AG04450 (cell line): ENCODE data around the gene CPNE4. TPM values are rescaled to one million over a fixed set of nuclear protein-coding genes. Genes with fewer than 3 reads are reported as not detected.

Source experiments
- CTCF ChIA-PET: fragments of 300-600, 350-600 bp; formaldehyde crosslinking; extraction: SDS; loops from one replicate; lab custom pipeline; 2022; ENCODE audit warnings: antibody characterized with exemption, inconsistent platforms; lab: Charles Lee
- POLR2A ChIA-PET: fragments of 350-600 bp; formaldehyde crosslinking; extraction: SDS; loops from one replicate; lab custom pipeline; 2021; ENCODE audit warnings: antibody characterized with exemption, inconsistent platforms; lab: Yijun Ruan, JAX
- DNase-seq: peaks from one replicate; pipeline ENCODE4 v3.0.0-alpha.2; 2011; ENCODE audit warnings: low read depth, low spot score
- H3K27ac ChIP-seq: one replicate; pipeline ENCODE4 v1.5.1; 2012; ENCODE audit warnings: low read depth, low read length, control low read depth
- H3K27me3 ChIP-seq: one replicate; pipeline ENCODE4 v1.6.0; 2012; ENCODE audit warnings: low read length; ENCODE audit not compliant: control insufficient read depth, insufficient read depth
- H3K4me3 ChIP-seq: 2 replicates; pipeline ENCODE4 v1.5.1; 2011; ENCODE audit warnings: mild to moderate bottlenecking, low read depth, low read length, control low read depth
- H3K9me3 ChIP-seq: 2 replicates; pipeline ENCODE4 v1.5.1; 2012; ENCODE audit warnings: low read length; ENCODE audit not compliant: control insufficient read depth, insufficient read depth
- polyA plus RNA-seq: library from polyadenylated mRNA; depleted of rRNA; stranded (reverse); fragments of >200 nt; gene quantifications from 2 replicates; pipeline ENCODE4 v1.2.3, GENCODE V29; 2011
- small RNA-seq: library from RNA; depleted of rRNA; stranded (forward); fragments of <200 nt; gene quantifications from one replicate; pipeline ENCODE3, GENCODE V24; 2012; ENCODE audit warnings: low read depth; ENCODE audit not compliant: insufficient read length
- TF ChIP-seq, protein P1 (sequence below): IDR thresholded peaks from 2 replicates; pipeline ENCODE4 v1.5.1; 2011; ENCODE audit warnings: low read depth, low read length, control low read depth, inconsistent platforms

Gene CPNE4
- polyA plus RNA-seq, 1 experiment = not detected

GRCh38 chr3:131484496-131485111, 550.2 kb downstream of the CPNE4 start:
- TF ChIP-seq, protein P1, sequence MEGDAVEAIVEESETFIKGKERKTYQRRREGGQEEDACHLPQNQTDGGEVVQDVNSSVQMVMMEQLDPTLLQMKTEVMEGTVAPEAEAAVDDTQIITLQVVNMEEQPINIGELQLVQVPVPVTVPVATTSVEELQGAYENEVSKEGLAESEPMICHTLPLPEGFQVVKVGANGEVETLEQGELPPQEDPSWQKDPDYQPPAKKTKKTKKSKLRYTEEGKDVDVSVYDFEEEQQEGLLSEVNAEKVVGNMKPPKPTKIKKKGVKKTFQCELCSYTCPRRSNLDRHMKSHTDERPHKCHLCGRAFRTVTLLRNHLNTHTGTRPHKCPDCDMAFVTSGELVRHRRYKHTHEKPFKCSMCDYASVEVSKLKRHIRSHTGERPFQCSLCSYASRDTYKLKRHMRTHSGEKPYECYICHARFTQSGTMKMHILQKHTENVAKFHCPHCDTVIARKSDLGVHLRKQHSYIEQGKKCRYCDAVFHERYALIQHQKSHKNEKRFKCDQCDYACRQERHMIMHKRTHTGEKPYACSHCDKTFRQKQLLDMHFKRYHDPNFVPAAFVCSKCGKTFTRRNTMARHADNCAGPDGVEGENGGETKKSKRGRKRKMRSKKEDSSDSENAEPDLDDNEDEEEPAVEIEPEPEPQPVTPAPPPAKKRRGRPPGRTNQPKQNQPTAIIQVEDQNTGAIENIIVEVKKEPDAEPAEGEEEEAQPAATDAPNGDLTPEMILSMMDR = no peak
- ChIA-PET POLR2A (no interaction called here), CTCF (no interaction called here)
- no peak for DNase-seq
- H3K27me3 ChIP-seq = no peaks in the 10 kb centered on the region
- no peaks in the 10 kb centered on the region for H3K9me3 ChIP-seq
- H3K4me3 ChIP-seq = no peak overlapping the region
- no peak overlapping the region for H3K27ac ChIP-seq

Small RNA genes within 50 kb of the gene (small RNA-seq; reads per million reads assigned to genes)
- not detected for gene AC107027.2
- not detected for gene MIR5704
